IMR-90 (cell line): ENCODE measurements around the gene CHST8. TPM values are rescaled to one million over a fixed set of nuclear protein-coding genes. Genes with fewer than 3 reads are reported as not detected.

ENCODE experiments used
- ATAC-seq: fragments of 200-7000 bp; cut with Tn5 transposase; 2 replicates; pipeline ENCODE4 v1.9.1; 2020; ENCODE audit warnings: low read depth, mild to moderate bottlenecking, moderate library complexity
- BruUV-seq: library from RNA; stranded (reverse); fragments of 400-500 nt; replicated peaks from 2 replicates; lab custom pipeline; 2021; lab: Mats Ljungman, UMichigan
- CTCF ChIA-PET: fragments of 300-600 bp; formaldehyde crosslinking; extraction: SDS; loops from one replicate; lab custom pipeline; 2021; ENCODE audit warnings: antibody characterized with exemption; lab: Yijun Ruan, JAX
- POLR2A ChIA-PET: fragments of 300-600 bp; sonication (Branson Sonifier 250); formaldehyde crosslinking; loops from one replicate; lab custom pipeline; 2022; ENCODE audit warnings: antibody characterized with exemption; ENCODE audit not compliant: unreplicated experiment; lab: Charles Lee
- DNase-seq: peaks from one replicate; pipeline ENCODE4 v3.0.0; 2013
- H2AFZ ChIP-seq: replicated peaks from 2 replicates; pipeline ENCODE3; 2013; ENCODE audit warnings: low read length, mild to moderate bottlenecking; ENCODE audit not compliant: poor library complexity
- H2AK5ac ChIP-seq: 2 replicates; pipeline ENCODE4 v1.6.1; 2013; ENCODE audit warnings: low read depth, low read length, inconsistent platforms
- H2AK9ac ChIP-seq: replicated peaks from 2 replicates; pipeline ENCODE3; 2013; ENCODE audit warnings: mild to moderate bottlenecking, low read depth, low read length, moderate library complexity; ENCODE audit not compliant: poor library complexity
- H2BK120ac ChIP-seq: 2 replicates; pipeline ENCODE4 v1.6.1; 2013; ENCODE audit warnings: low read depth, low read length, inconsistent platforms
- H2BK15ac ChIP-seq: 3 replicates; pipeline ENCODE4 v1.6.1; 2013; ENCODE audit warnings: low read depth, low read length, inconsistent platforms
- H2BK20ac ChIP-seq: 2 replicates; pipeline ENCODE4 v1.6.1; 2013; ENCODE audit warnings: low read depth, mild to moderate bottlenecking, inconsistent platforms, low read length, moderate library complexity
- H2BK5ac ChIP-seq: 2 replicates; pipeline ENCODE4 v1.6.1; 2013; ENCODE audit warnings: mild to moderate bottlenecking, low read depth, low read length, inconsistent platforms; ENCODE audit not compliant: poor library complexity, severe bottlenecking
- H3K14ac ChIP-seq: replicated peaks from 2 replicates; pipeline ENCODE4 v1.6.1; 2013; ENCODE audit warnings: low read depth, low read length, inconsistent platforms
- H3K18ac ChIP-seq: 2 replicates; pipeline ENCODE4 v1.6.1; 2013; ENCODE audit warnings: low read depth, low read length, control low read depth
- H3K23ac ChIP-seq: 2 replicates; pipeline ENCODE4 v1.6.1; 2013; ENCODE audit warnings: low read depth, low read length, inconsistent platforms
- H3K27ac ChIP-seq: 2 replicates; pipeline ENCODE4 v1.5.1; 2013; ENCODE audit warnings: mild to moderate bottlenecking, control low read depth, low read length; ENCODE audit not compliant: insufficient read depth
- H3K27me3 ChIP-seq: 2 replicates; pipeline ENCODE4 v1.6.1; 2013; ENCODE audit warnings: low read length; ENCODE audit not compliant: control insufficient read depth, insufficient read depth
- H3K36me3 ChIP-seq: 2 replicates; pipeline ENCODE4 v1.6.1; 2013; ENCODE audit warnings: low read length, mixed read lengths; ENCODE audit not compliant: control insufficient read depth, insufficient read depth
- H3K4ac ChIP-seq: 2 replicates; pipeline ENCODE4 v1.6.1; 2013; ENCODE audit warnings: low read depth, low read length, inconsistent platforms
- H3K4me1 ChIP-seq: 2 replicates; pipeline ENCODE4 v1.6.1; 2013; ENCODE audit warnings: low read length, mixed read lengths; ENCODE audit not compliant: control insufficient read depth, insufficient read depth
- H3K4me2 ChIP-seq: 2 replicates; pipeline ENCODE4 v1.6.1; 2013; ENCODE audit warnings: low read depth, mild to moderate bottlenecking, control low read depth, low read length, moderate library complexity
- H3K4me3 ChIP-seq: 2 replicates; pipeline ENCODE4 v1.5.1; 2013; ENCODE audit warnings: low read depth, mild to moderate bottlenecking, control low read depth, low read length, moderate library complexity; ENCODE audit not compliant: insufficient read depth
- H3K56ac ChIP-seq: 2 replicates; pipeline ENCODE4 v1.6.1; 2013; ENCODE audit warnings: low read length, inconsistent platforms; ENCODE audit not compliant: insufficient read depth; ENCODE audit errors: extremely low read depth
- H3K79me1 ChIP-seq, 2 experiments: 2 replicates each; pipeline ENCODE4 v1.6.1; 2013; ENCODE audit warnings: low read length in 2 of 2, inconsistent platforms in 1 of 2, low read depth in 1 of 2
- H3K9ac ChIP-seq: 2 replicates; pipeline ENCODE4 v1.6.1; 2013; ENCODE audit warnings: low read depth, low read length, control low read depth
- H3K9me1 ChIP-seq: 2 replicates; pipeline ENCODE4 v1.6.1; 2013; ENCODE audit warnings: low read length, inconsistent platforms; ENCODE audit not compliant: insufficient read depth
- H3K9me3 ChIP-seq: 2 replicates; pipeline ENCODE4 v1.6.1; 2013; ENCODE audit warnings: low read length; ENCODE audit not compliant: control insufficient read depth, insufficient read depth
- H4K20me1 ChIP-seq: 2 replicates; pipeline ENCODE4 v1.6.1; 2013; ENCODE audit warnings: low read length, inconsistent platforms; ENCODE audit not compliant: insufficient read depth
- H4K5ac ChIP-seq: 2 replicates; pipeline ENCODE4 v1.6.1; 2013; ENCODE audit warnings: mild to moderate bottlenecking, low read depth, low read length, control low read depth
- H4K8ac ChIP-seq, 2 experiments: 2 replicates each; pipeline ENCODE4 v1.6.1; 2013; ENCODE audit warnings: low read depth in 2 of 2, low read length in 2 of 2, control low read depth in 1 of 2, inconsistent platforms in 1 of 2
- H4K91ac ChIP-seq: 2 replicates; pipeline ENCODE4 v1.6.1; 2013; ENCODE audit warnings: low read depth, low read length, inconsistent platforms; ENCODE audit not compliant: insufficient read depth
- BHLHE40 ChIP-seq: fragments of 150-350 bp; IDR thresholded peaks from 2 replicates; pipeline ENCODE4 v1.6.1; 2016; ENCODE audit warnings: mild to moderate bottlenecking, low read depth, low read length
- CEBPB ChIP-seq: IDR thresholded peaks from 2 replicates; pipeline ENCODE4 v1.6.1; 2012; ENCODE audit warnings: low read depth, low read length, improper control_type of control experiment
- CHD1 ChIP-seq: IDR thresholded peaks from 2 replicates; pipeline ENCODE4 v1.6.1; 2012; ENCODE audit warnings: low read depth, low read length, improper control_type of control experiment
- CTCF ChIP-seq: conservative IDR thresholded peaks from 2 replicates; pipeline ENCODE4 v1.5.1; 2012; ENCODE audit warnings: mild to moderate bottlenecking, low read depth, low read length, improper control_type of control experiment
- ELK1 ChIP-seq: fragments of 150-350 bp; IDR thresholded peaks from 2 replicates; pipeline ENCODE4 v1.6.1; 2016; ENCODE audit warnings: low read depth, mild to moderate bottlenecking, low read length, moderate library complexity, borderline replicate concordance
- FOS ChIP-seq: fragments of 150-350 bp; IDR thresholded peaks from 2 replicates; pipeline ENCODE4 v1.6.1; 2016; ENCODE audit warnings: low read depth, low read length
- MAFK ChIP-seq: IDR thresholded peaks from 2 replicates; pipeline ENCODE4 v1.6.1; 2012; ENCODE audit warnings: low read depth, low read length, improper control_type of control experiment
- MAZ ChIP-seq: IDR thresholded peaks from 2 replicates; pipeline ENCODE4 v1.6.1; 2012; ENCODE audit warnings: low read depth, mild to moderate bottlenecking, low read length, improper control_type of control experiment, moderate library complexity, borderline replicate concordance
- MXI1 ChIP-seq: IDR thresholded peaks from 2 replicates; pipeline ENCODE4 v1.6.1; 2012; ENCODE audit warnings: low read depth, mild to moderate bottlenecking, low read length, moderate library complexity, borderline replicate concordance
- NFE2L2 ChIP-seq: fragments of 150-350 bp; IDR thresholded peaks from 2 replicates; pipeline ENCODE4 v1.6.1; 2016; ENCODE audit warnings: low read depth, mild to moderate bottlenecking, low read length
- POLR2A ChIP-seq: IDR thresholded peaks from 2 replicates; pipeline ENCODE4 v1.6.1; 2012; ENCODE audit warnings: mild to moderate bottlenecking, low read depth, low read length
- RAD21 ChIP-seq: IDR thresholded peaks from 2 replicates; pipeline ENCODE4 v1.6.1; 2012; ENCODE audit warnings: low read length, improper control_type of control experiment
- RCOR1 ChIP-seq: IDR thresholded peaks from 2 replicates; pipeline ENCODE4 v1.6.1; 2012; ENCODE audit warnings: mild to moderate bottlenecking, low read length, improper control_type of control experiment; ENCODE audit not compliant: insufficient replicate concordance
- RFX5 ChIP-seq: IDR thresholded peaks from 2 replicates; pipeline ENCODE4 v1.8.0; 2012; ENCODE audit warnings: low read depth, mild to moderate bottlenecking, low read length, moderate library complexity
- SMC3 ChIP-seq: fragments of 150-350 bp; IDR thresholded peaks from 2 replicates; pipeline ENCODE4 v1.6.1; 2016; ENCODE audit warnings: low read depth, mild to moderate bottlenecking, antibody characterized with exemption, low read length, moderate library complexity
- USF2 ChIP-seq: fragments of 150-350 bp; IDR thresholded peaks from 2 replicates; pipeline ENCODE4 v1.6.1; 2017; ENCODE audit warnings: mild to moderate bottlenecking, antibody characterized with exemption, low read length, low read depth
- WGBS, 2 experiments: methylation state at CpG; one replicate each; pipeline versions ENCODE4 v1.1.5 to v1.1.7; 2013; ENCODE audit warnings: missing lambda C conversion rate in 2 of 2; ENCODE audit not compliant: insufficient read length in 1 of 2; ENCODE audit errors: extremely low coverage in 2 of 2; 5-methylcytosine and 5-hydroxymethylcytosine counted together
- dilution Hi-C: fragments of 300-500 bp; cut with HindIII; formaldehyde crosslinking; loops from one replicate; pipeline ENCODE4 v1.14.3; 2018; ENCODE audit warnings: low sequenced_read_pairs; ENCODE audit not compliant: unreplicated experiment
- in situ Hi-C: fragments of 300-500 bp; cut with MboI; formaldehyde crosslinking; loops from 3 replicates; pipeline ENCODE4 v1.14.3; 2019; ENCODE audit warnings: low sequenced_read_pairs, inconsistent platforms, mixed read lengths
- intact Hi-C: fragments of 100-400 bp; cut with micrococcal nuclease; formaldehyde crosslinking; loops from 2 replicates; pipeline ENCODE4 v1.10.0; 2022
- polyA plus RNA-seq, 3 experiments: library from polyadenylated mRNA; depleted of rRNA; stranded (reverse); fragments of >200 nt; gene quantifications; 2 replicates each; pipeline ENCODE4 v1.2.3, GENCODE V29; 2012; ENCODE audit warnings: low replicate concordance in 1 of 3
- total RNA-seq: library from RNA; depleted of rRNA; stranded (reverse); fragments of >200 nt; gene quantifications from 2 replicates; pipeline ENCODE4 v1.2.3, GENCODE V29; 2012

CHST8 gene
- total and polyA plus RNA-seq, 2 of the 4 experiments (the other 2 are of a cell fraction) = not detected

DNA sequence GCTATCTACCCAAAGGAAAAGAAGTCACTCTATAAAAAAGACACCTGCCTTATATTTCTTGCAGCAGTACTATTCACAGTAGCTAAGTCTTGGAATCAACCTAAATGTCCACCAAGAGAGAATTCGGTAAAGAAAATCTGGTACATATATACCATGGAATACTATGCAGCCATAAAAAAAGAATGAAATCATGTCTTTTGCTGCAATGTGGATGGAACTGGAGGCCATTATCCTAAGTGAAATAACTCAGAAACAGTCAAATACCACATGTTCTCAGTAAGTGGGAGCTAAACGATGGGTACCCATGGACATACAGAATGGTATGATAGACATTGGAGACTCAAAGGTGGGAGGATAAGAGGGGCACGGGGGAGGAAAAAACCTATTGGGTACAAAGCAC lies 92.4 kb downstream of the CHST8 start:
- dilution Hi-C loops (no loop called here), in situ Hi-C loops (no loop called here), intact Hi-C loops (no loop called here)
- H3K4me1 ChIP-seq = no peaks in the 10 kb centered on the region
- POLR2A ChIA-PET = no interaction called here
- no peak overlapping the region for H4K5ac ChIP-seq
- H3K27me3 ChIP-seq = no peaks in the 10 kb centered on the region
- TF ChIP-seq CEBPB = no peak
- TF ChIP-seq USF2 = no peak
- TF ChIP-seq MXI1 = no peak
- TF ChIP-seq FOS = no peak
- no peak for TF ChIP-seq RFX5
- no peak for TF ChIP-seq POLR2A
- no peak for TF ChIP-seq BHLHE40
- no peak for TF ChIP-seq CTCF
- TF ChIP-seq MAFK = no peak
- no peak for TF ChIP-seq ELK1
- no peak for TF ChIP-seq MAZ
- TF ChIP-seq RAD21 = no peak
- TF ChIP-seq SMC3 = no peak
- TF ChIP-seq RCOR1 = no peak
- TF ChIP-seq NFE2L2 = no peak
- no peak for TF ChIP-seq CHD1
- H3K36me3 ChIP-seq = no peaks in the 10 kb centered on the region
- no peak overlapping the region for H3K23ac ChIP-seq
- no peak overlapping the region for H2BK15ac ChIP-seq
- H3K4me3 ChIP-seq = no peak overlapping the region
- CTCF ChIA-PET = no interaction called here
- H3K18ac ChIP-seq = no peak overlapping the region
- no peak overlapping the region for H4K91ac ChIP-seq
- no peak overlapping the region for H2AK5ac ChIP-seq
- H3K56ac ChIP-seq = no peak overlapping the region
- no CpG with 5 or more reads among the region's 3 CpGs for WGBS, 2 experiments
- no peak overlapping the region for H2BK5ac ChIP-seq
- no TSS peak for BruUV-seq
- no peak overlapping the region for H3K14ac ChIP-seq
- no peak overlapping the region for H2BK120ac ChIP-seq
- H4K20me1 ChIP-seq = no peaks in the 10 kb centered on the region
- no peak overlapping the region for H3K9ac ChIP-seq
- H3K4me2 ChIP-seq = no peak overlapping the region
- no peak overlapping the region for H2AK9ac ChIP-seq
- no peaks in the 10 kb centered on the region for H3K79me1 ChIP-seq
- no peak overlapping the region for H2BK20ac ChIP-seq
- no peaks in the 10 kb centered on the region for H3K9me3 ChIP-seq
- H3K4ac ChIP-seq = no peak overlapping the region
- no peaks in the 10 kb centered on the region for H3K9me1 ChIP-seq
- no peak overlapping the region for H4K8ac ChIP-seq
- DNase-seq (no peak), ATAC-seq (no peak)
- H2AFZ ChIP-seq = no peak overlapping the region
- no peak overlapping the region for H3K27ac ChIP-seq
